Measurements from ENCODE around the gene ALDH1L1. TPM values are rescaled to one million over a fixed set of nuclear protein-coding genes. Genes with fewer than 3 reads are reported as not detected.

The ALDH1L1 gene
- total RNA-seq, 4 donors from 2014 or later, result 5.9 to 32.2 (median 16.1) TPM

DNA sequence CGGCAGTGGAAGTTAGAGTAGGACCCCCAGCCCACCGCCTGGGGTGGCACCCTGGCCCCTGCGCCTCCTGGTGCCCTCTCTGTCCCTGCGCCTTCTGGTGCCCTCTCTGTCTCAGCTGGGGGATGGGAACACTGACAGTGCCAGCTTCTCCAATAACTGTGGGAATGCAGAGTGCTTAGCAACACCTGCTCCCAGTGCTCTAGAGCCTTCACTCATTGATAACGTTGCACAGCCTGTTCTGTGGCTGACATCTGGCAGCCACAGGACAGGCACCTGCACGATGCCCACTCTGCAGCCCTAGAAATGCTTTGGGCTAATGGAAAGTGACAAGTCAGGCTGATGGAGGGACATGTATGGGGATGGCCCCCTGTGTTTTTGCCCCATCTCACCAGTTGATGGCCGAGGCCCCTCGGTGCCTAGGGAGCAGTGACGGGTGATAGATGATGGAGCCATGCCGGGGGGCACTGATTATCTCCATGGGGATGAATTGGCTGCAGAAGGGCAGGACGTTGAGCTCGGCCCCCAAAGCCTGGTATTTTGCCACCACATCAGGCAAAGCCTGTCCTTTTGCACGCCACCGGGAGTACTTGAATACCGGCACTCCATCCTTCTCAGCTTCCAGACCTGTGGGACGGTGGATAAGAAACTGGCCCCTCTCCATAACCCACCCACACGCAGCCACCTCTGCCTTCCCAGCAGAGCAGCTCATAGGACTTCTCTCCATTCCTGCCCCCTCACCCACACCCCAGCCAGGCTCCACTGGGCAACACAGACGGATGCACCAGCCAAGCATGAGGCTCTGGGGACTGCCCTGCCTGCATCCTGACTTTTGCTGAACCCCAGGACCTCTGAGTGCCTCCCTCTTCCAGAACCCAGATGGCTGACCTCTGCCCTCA is 22.1 kb downstream of the ALDH1L1 start:
- TF ChIP-seq POLR2AphosphoS5 (IDR thresholded peaks at IDR 0.05), result no peak
- TF ChIP-seq POLR2A (IDR thresholded peaks at IDR 0.05), result no peak
- no peak for TF ChIP-seq EP300 (IDR thresholded peaks at IDR 0.05; ENCODE audit: low read depth)
- TF ChIP-seq, protein P1, sequence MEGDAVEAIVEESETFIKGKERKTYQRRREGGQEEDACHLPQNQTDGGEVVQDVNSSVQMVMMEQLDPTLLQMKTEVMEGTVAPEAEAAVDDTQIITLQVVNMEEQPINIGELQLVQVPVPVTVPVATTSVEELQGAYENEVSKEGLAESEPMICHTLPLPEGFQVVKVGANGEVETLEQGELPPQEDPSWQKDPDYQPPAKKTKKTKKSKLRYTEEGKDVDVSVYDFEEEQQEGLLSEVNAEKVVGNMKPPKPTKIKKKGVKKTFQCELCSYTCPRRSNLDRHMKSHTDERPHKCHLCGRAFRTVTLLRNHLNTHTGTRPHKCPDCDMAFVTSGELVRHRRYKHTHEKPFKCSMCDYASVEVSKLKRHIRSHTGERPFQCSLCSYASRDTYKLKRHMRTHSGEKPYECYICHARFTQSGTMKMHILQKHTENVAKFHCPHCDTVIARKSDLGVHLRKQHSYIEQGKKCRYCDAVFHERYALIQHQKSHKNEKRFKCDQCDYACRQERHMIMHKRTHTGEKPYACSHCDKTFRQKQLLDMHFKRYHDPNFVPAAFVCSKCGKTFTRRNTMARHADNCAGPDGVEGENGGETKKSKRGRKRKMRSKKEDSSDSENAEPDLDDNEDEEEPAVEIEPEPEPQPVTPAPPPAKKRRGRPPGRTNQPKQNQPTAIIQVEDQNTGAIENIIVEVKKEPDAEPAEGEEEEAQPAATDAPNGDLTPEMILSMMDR (IDR thresholded peaks at IDR 0.05), result no peak
- DNase-seq, result no peak

DNA sequence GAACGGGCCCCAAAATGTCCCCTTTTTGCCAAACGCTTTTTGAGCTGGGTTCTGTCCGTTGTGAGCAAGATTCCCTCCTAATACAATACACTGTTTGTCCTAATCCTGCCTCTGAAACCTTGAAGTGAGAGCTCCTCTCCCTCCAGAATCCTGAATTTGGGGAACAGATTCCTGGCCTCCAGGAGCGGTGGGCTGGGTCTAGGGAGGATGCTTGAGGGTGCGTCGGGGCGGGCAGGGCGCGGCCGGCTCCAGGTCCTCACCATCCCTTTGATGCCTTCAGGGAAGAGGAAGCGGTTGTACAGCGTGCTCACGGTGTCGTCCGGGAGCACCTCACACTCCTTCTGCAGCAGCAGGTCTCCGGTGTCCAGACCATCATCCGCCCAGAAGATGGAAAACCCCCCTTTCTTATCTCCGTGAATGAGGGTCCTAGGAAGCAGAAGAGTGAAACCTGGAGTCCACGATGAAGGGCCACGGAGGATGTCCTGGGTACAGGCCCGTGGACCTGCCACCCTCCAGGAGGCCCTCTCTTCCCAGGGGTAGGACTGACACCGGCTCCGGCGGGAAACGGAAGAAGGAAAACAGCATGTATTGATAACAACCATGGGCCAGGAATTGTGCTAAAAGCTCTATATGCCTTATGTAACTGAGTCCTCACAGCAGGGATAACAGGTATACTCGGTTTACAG is 23.2 kb downstream of the ALDH1L1 start:
- in situ Hi-C loops (cut with MboI; ENCODE audit: low pct_ligation_motif_present in 1 of 4, low pct_unique_long_range_greater_than_20kb in 1 of 4, low sequenced_read_pairs in 3 of 4) (no loop called here), intact Hi-C loops (cut with DNase I; ENCODE audit: low total_unique reads) (no loop called here)
- Histone ChIP-seq H3K9me3 (no peaks in the 10 kb centered on the region), H3K4me3 (no peak overlapping the region), H3K27ac (no peak overlapping the region), H3K36me3 (no peaks in the 10 kb centered on the region), H3K27me3 (no peaks in the 10 kb centered on the region), H3K4me1 (no peaks in the 10 kb centered on the region)
- TF ChIP-seq EP300 (IDR thresholded peaks at IDR 0.05; ENCODE audit: low read depth), result no peak
- TF ChIP-seq, protein P1 (IDR thresholded peaks at IDR 0.05), result no peak
- TF ChIP-seq POLR2A (IDR thresholded peaks at IDR 0.05), result no peak
- TF ChIP-seq POLR2AphosphoS5 (IDR thresholded peaks at IDR 0.05), result no peak
- 94 to 95% methylated on average over 9 to 26 of the region's 26 CpGs for WGBS, 2 donors (ENCODE audit: low coverage in 1 of 2)
- no peak for DNase-seq

More for the DNA sequence above, 22.1 kb downstream of the ALDH1L1 start:
- no peaks in the 10 kb centered on the region for H3K36me3 ChIP-seq
- H3K9me3 ChIP-seq, result no peaks in the 10 kb centered on the region
- H3K4me3 ChIP-seq, result no peak overlapping the region
- H3K27ac ChIP-seq, result no peak overlapping the region
- in situ Hi-C loops (cut with MboI; ENCODE audit: low pct_ligation_motif_present in 1 of 4, low pct_unique_long_range_greater_than_20kb in 1 of 4, low sequenced_read_pairs in 3 of 4), result no loop called here
- 86% methylated on average over 18 of the region's 18 CpGs; no CpG with 5 or more reads in 1 of the 2 donors for WGBS, 2 donors (ENCODE audit: low coverage in 1 of 2)
- no peaks in the 10 kb centered on the region for H3K4me1 ChIP-seq
- no peaks in the 10 kb centered on the region for H3K27me3 ChIP-seq
- intact Hi-C loops (cut with DNase I; ENCODE audit: low total_unique reads), result no loop called here

DNA sequence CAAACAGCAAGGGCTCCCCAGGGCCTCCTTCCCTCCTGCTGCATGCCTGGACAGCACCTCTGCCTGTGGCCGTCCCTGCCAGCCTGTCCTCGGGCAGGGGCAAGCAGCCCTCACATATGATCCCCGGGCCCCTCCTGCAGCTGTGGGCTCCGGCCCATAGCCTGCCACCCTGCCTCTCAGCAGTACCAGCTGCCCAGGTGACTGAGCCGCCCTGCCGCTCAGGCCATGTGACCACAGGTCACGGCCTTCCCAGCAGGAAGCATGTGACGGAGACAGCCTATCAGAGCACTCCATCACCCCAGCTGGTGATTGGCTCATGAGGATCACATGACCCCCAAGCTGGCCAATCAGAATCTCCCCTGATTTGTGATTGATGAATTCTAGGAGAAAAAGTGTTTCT is 23.9 kb downstream of the ALDH1L1 start:
- TF ChIP-seq EP300 (IDR thresholded peaks at IDR 0.05; ENCODE audit: low read depth), result no peak
- no peak for TF ChIP-seq POLR2A (IDR thresholded peaks at IDR 0.05)
- TF ChIP-seq, protein P1 (IDR thresholded peaks at IDR 0.05), result no peak
- no peak for TF ChIP-seq POLR2AphosphoS5 (IDR thresholded peaks at IDR 0.05)
- Histone ChIP-seq H3K36me3 (no peaks in the 10 kb centered on the region), H3K4me1 (no peaks in the 10 kb centered on the region), H3K27ac (no peak overlapping the region), H3K27me3 (no peaks in the 10 kb centered on the region), H3K9me3 (no peaks in the 10 kb centered on the region), H3K4me3 (no peak overlapping the region)
- in situ Hi-C loops (cut with MboI; ENCODE audit: low pct_ligation_motif_present in 1 of 4, low pct_unique_long_range_greater_than_20kb in 1 of 4, low sequenced_read_pairs in 3 of 4) (no loop called here), intact Hi-C loops (cut with DNase I; ENCODE audit: low total_unique reads) (no loop called here)
- WGBS, 2 donors (ENCODE audit: low coverage in 1 of 2), result 71% methylated on average over 8 of the region's 8 CpGs; no CpG with 5 or more reads in 1 of the 2 donors
- no peak for DNase-seq

DNA sequence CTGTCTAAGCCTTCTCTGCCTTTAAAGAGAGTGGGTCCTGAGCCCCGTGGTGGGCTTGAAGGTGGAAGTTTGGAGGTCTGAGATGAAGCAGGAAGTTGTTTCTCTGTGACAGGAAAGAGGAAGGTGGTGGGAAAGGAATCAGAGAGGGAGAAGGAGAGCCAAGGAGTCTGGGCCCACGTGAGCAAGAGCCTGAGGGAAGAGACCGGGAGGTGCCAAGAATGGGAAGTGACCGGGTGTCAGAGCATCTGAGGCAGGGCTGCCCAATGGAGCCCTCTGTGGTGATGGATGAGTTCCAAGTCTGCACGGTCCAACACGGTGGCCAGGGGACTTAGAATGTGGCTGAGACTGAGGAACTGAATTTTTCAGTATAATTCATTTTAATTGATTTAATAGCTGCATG is 24.6 kb downstream of the ALDH1L1 start:
- H3K36me3 ChIP-seq, result no peaks in the 10 kb centered on the region

More for the DNA sequence above, 24.6 kb downstream of the ALDH1L1 start:
- no peak for TF ChIP-seq POLR2AphosphoS5 (IDR thresholded peaks at IDR 0.05)
- TF ChIP-seq, protein P1 (IDR thresholded peaks at IDR 0.05), result no peak
- no peak for TF ChIP-seq EP300 (IDR thresholded peaks at IDR 0.05; ENCODE audit: low read depth)
- TF ChIP-seq POLR2A (IDR thresholded peaks at IDR 0.05), result no peak
- Histone ChIP-seq H3K27me3 (no peaks in the 10 kb centered on the region), H3K27ac (no peak overlapping the region), H3K9me3 (no peaks in the 10 kb centered on the region), H3K4me3 (no peak overlapping the region), H3K4me1 (no peaks in the 10 kb centered on the region)
- 59 to 70% methylated on average over 2 to 6 of the region's 6 CpGs for WGBS, 2 donors (ENCODE audit: low coverage in 1 of 2)
- intact Hi-C loops (cut with DNase I; ENCODE audit: low total_unique reads), result no loop called here
- in situ Hi-C loops (cut with MboI; ENCODE audit: low pct_ligation_motif_present in 1 of 4, low pct_unique_long_range_greater_than_20kb in 1 of 4, low sequenced_read_pairs in 3 of 4), result no loop called here
- no peak for DNase-seq

Measured in transverse colon (tissue), 4 donors.